ENCODE measurements around the gene INKA2.

The INKA2 gene

DNA sequence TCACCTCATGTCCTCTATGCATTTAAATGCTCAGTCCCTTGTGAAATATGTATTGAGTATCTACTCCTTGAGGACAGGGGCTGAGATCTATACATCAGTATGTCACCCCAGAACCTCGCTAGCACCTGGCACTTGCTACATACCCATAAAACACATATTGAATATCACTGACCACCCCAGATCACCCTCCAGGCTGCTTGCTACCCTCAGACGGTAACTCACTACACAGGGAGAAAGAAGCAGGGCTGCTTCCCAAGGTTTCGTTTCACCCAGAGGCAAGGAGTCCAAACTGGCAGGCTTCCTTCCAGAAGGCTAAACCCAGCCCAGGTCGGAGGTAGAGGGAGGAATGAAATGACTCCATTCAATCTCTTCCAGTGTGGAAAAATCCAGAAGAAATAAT, 8.5 kb downstream of the INKA2 start:
- no peaks in the 10 kb centered on the region for H3K36me3 ChIP-seq (ENCODE audit: control insufficient read depth, insufficient read depth, low read length, severe bottlenecking)
- H3K4me3 ChIP-seq (ENCODE audit: low read length): no peak overlapping the region
- DNase-seq (ENCODE audit: low read depth): no peak
- peaks cover 56% of the 10 kb centered on the region for H3K4me1 ChIP-seq (ENCODE audit: control insufficient read depth, insufficient read depth, low read length)
- H3K27me3 ChIP-seq (replicated peaks; ENCODE audit: control insufficient read depth, insufficient read depth, low read length): no peaks in the 10 kb centered on the region
- no peak overlapping the region for H3K9ac ChIP-seq (ENCODE audit: low read length)
- no peaks in the 10 kb centered on the region for H3K9me3 ChIP-seq (ENCODE audit: control insufficient read depth, low read length)

DNA sequence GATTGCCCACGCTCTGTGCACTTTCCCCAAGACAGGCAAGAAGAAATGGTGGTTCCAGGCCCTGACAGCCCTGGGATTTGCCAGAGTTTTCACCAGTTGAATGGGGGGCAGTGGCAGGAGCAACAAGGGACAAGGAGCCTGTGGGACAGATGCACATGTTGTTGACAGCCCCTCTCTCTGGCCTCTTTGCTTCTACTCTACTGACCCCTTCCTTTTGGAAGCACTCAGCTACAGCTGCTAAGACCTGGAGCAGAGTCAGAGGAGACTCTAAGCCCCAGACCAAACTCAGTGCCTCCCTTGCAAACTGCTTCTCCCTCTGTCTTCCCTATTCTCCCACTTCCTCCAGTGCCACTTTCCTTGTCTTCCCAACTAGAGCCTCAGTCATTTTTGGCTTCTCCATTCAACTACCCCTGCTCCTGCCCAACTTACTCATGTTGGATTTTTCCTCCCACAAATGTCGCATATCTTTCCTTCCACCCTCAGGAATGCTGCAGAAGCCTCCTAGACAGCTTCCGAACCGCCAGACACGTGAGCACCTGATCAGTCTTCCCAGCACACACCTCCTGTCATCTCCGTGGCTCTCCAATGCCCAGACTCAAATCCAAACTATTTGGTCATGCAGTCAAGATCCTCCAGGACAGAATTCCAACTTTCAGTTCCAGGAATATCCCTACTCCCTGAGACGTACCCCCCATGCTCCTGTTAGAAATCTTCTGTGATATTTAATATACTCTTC, 9.1 kb downstream of the INKA2 start:
- Histone ChIP-seq H3K9me3 (ENCODE audit: control insufficient read depth, low read length) (no peaks in the 10 kb centered on the region), H3K36me3 (ENCODE audit: control insufficient read depth, insufficient read depth, low read length, severe bottlenecking) (no peaks in the 10 kb centered on the region), H3K4me3 (ENCODE audit: low read length) (no peak overlapping the region), H3K27me3 (replicated peaks; ENCODE audit: control insufficient read depth, insufficient read depth, low read length) (no peaks in the 10 kb centered on the region), H3K4me1 (ENCODE audit: control insufficient read depth, insufficient read depth, low read length) (peaks cover 53% of the 10 kb centered on the region), H3K9ac (ENCODE audit: low read length) (no peak overlapping the region)
- DNase-seq (ENCODE audit: low read depth): no peak

DNA sequence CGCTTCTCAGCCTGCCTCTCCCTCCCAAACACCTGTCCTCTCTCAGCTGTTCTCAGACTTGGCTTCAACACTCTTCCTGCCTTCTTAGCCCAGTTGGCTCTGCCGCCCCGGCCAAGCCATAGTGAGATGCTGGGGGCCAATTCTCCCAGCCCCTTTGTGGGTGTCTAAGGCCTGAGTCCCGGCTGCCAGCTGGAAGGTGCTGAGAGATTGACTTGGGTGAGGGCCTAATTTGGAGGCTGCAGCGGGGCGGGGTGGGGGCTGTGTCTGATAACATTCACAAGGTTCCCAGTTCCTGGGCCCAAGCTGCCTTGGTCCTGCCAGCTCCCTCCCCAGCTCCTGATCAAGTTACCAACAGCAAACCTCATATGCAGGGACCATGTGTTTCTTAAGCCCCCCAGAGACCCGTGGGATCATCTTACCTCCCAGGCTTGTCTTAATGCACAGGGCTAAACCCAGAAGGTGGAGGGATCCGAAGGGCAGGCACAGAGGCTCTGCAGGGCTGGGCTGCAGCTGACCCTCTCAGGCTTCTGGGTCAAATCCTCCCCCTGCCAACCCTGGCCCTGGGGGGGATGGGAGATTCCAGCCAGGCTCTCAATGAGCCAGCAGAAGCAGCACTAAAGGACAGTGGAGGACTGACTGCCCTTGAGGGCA, 9.8 kb downstream of the INKA2 start:
- Histone ChIP-seq H3K9ac (ENCODE audit: low read length) (no peak overlapping the region), H3K9me3 (ENCODE audit: control insufficient read depth, low read length) (no peaks in the 10 kb centered on the region), H3K4me1 (ENCODE audit: control insufficient read depth, insufficient read depth, low read length) (peaks cover 49% of the 10 kb centered on the region), H3K4me3 (ENCODE audit: low read length) (no peak overlapping the region), H3K27me3 (replicated peaks; ENCODE audit: control insufficient read depth, insufficient read depth, low read length) (no peaks in the 10 kb centered on the region), H3K36me3 (ENCODE audit: control insufficient read depth, insufficient read depth, low read length, severe bottlenecking) (no peaks in the 10 kb centered on the region)
- DNase-seq (ENCODE audit: low read depth): no peak

DNA sequence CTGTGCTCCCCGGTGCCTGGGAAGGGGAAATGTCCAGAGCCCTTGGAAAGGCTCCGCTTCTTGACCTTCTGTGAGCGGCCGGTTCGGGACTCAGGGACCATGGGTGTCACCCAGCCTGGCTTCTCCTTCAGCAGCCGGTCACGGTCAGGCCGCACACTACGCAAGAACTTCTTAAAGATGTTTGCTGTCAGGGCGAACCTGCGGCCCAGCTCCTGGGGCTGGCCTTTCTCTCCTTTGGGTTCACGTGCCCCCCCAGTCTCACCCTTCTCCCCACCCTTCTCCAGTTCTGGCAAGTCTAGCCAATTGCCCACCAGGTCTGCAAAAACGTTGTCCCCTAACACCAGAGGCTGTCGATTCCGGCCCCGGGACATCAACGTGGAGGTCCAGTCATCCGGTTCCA, 12.1 kb downstream of the INKA2 start:
- H3K4me1 ChIP-seq (ENCODE audit: control insufficient read depth, insufficient read depth, low read length): peaks cover 49% of the 10 kb centered on the region
- no peaks in the 10 kb centered on the region for H3K27me3 ChIP-seq (replicated peaks; ENCODE audit: control insufficient read depth, insufficient read depth, low read length)
- no peaks in the 10 kb centered on the region for H3K9me3 ChIP-seq (ENCODE audit: control insufficient read depth, low read length)
- no peak for DNase-seq (ENCODE audit: low read depth)
- H3K9ac ChIP-seq (ENCODE audit: low read length): no peak overlapping the region
- no peak overlapping the region for H3K4me3 ChIP-seq (ENCODE audit: low read length)
- H3K36me3 ChIP-seq (ENCODE audit: control insufficient read depth, insufficient read depth, low read length, severe bottlenecking): no peaks in the 10 kb centered on the region

DNA sequence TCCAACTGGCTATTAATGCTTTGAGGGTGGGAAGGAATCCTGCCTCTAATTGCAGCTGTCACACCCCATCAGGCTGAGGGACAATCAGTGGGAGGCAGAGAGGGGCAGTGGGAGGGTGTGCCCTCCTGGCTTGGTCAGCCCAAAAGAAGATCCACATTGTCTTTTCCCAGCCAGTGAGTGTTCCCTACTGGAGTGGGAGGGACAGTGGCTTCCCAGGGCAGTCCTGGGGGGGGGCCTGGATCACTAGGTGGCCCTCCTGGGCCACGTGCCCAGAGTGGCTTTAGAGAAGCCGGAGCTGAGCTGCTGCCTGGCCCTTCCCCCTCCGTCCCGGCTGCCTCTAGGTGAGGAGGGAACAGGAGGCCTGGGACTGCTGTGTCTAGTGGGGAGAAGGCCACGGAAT, 14.0 kb downstream of the INKA2 start:
- DNase-seq (ENCODE audit: low read depth): no peak
- no peaks in the 10 kb centered on the region for H3K36me3 ChIP-seq (ENCODE audit: control insufficient read depth, insufficient read depth, low read length, severe bottlenecking)
- H3K4me3 ChIP-seq (ENCODE audit: low read length): no peak overlapping the region
- no peaks in the 10 kb centered on the region for H3K27me3 ChIP-seq (replicated peaks; ENCODE audit: control insufficient read depth, insufficient read depth, low read length)
- H3K4me1 ChIP-seq (ENCODE audit: control insufficient read depth, insufficient read depth, low read length): peaks cover 50% of the 10 kb centered on the region
- H3K9me3 ChIP-seq (ENCODE audit: control insufficient read depth, low read length): no peaks in the 10 kb centered on the region
- H3K9ac ChIP-seq (ENCODE audit: low read length): no peak overlapping the region

DNA sequence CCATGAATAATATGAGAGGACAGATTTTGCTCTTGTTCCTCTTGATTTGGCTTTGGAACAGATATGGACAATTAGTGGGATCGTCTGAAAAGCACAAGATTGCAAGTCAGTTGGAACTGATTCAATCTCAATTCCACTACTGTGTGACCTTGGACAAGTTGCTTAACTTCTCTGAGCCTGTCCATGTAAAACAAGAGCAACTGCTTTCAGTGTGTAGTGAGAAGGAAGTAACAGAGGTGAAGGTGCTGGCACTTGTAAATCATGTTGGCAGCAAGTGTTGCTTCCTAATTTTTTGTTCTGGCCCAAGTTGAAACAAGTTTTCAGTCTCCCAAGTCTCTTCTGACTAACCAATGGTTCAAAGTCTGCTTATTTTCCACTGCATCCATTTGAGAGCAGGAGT, 15.3 kb downstream of the INKA2 start:
- no peaks in the 10 kb centered on the region for H3K27me3 ChIP-seq (replicated peaks; ENCODE audit: control insufficient read depth, insufficient read depth, low read length)
- no peak overlapping the region for H3K9ac ChIP-seq (ENCODE audit: low read length)
- no peak overlapping the region for H3K4me3 ChIP-seq (ENCODE audit: low read length)
- DNase-seq (ENCODE audit: low read depth): no peak
- H3K9me3 ChIP-seq (ENCODE audit: control insufficient read depth, low read length): no peaks in the 10 kb centered on the region
- H3K4me1 ChIP-seq (ENCODE audit: control insufficient read depth, insufficient read depth, low read length): peaks cover 45% of the 10 kb centered on the region
- no peaks in the 10 kb centered on the region for H3K36me3 ChIP-seq (ENCODE audit: control insufficient read depth, insufficient read depth, low read length, severe bottlenecking)

DNA sequence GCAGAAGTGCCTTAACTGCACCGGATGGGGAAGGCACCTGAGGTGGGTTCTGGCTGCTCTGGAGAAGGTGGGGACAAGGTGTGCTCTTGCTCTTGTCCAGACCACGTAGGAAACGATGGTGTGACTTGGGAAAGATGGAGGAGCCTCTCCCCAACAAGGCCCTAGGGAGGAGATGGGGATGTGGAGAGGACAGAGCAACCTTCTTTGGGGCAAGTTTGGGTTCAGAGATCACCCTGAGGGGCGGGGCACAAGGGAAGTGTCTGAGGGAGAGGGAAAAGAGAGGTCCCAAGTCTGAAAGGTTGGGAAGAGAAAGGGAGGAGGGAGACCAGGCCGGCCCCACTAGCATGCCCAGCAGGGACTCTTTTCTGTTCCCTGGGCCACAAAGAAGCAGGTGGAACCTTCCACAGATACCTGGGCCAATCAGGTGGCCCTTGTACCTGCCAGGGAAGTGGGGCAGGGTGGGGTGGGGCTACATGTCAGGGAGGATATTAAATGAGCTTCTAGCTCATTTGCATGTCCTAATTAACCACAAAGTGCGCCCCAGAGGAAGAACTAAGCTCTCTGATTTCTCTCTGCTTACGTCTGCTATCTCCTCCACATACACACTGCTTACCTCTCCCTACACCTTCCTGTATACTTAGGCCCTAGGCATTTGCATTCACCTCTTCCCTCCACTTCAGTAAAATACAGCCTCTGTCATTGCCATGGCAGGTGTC, 15.9 kb downstream of the INKA2 start:
- no peak for DNase-seq (ENCODE audit: low read depth)
- H3K4me1 ChIP-seq (ENCODE audit: control insufficient read depth, insufficient read depth, low read length): peaks cover 45% of the 10 kb centered on the region
- H3K9ac ChIP-seq (ENCODE audit: low read length): no peak overlapping the region

GRCh38 chr1:111720977-111721786, 18.0 kb downstream of the INKA2 start:
- H3K9me3 ChIP-seq (ENCODE audit: control insufficient read depth, low read length): no peaks in the 10 kb centered on the region
- no peak overlapping the region for H3K4me3 ChIP-seq (ENCODE audit: low read length)
- no peaks in the 10 kb centered on the region for H3K36me3 ChIP-seq (ENCODE audit: control insufficient read depth, insufficient read depth, low read length, severe bottlenecking)
- no peaks in the 10 kb centered on the region for H3K27me3 ChIP-seq (replicated peaks; ENCODE audit: control insufficient read depth, insufficient read depth, low read length)
- H3K9ac ChIP-seq (ENCODE audit: low read length): no peak overlapping the region
- no peak for DNase-seq (ENCODE audit: low read depth)
- peaks cover 45% of the 10 kb centered on the region for H3K4me1 ChIP-seq (ENCODE audit: control insufficient read depth, insufficient read depth, low read length)

More for the DNA sequence above, 15.9 kb downstream of the INKA2 start:
- Histone ChIP-seq H3K27me3 (replicated peaks; ENCODE audit: control insufficient read depth, insufficient read depth, low read length) (no peaks in the 10 kb centered on the region), H3K4me3 (ENCODE audit: low read length) (no peak overlapping the region), H3K9me3 (ENCODE audit: control insufficient read depth, low read length) (no peaks in the 10 kb centered on the region), H3K36me3 (ENCODE audit: control insufficient read depth, insufficient read depth, low read length, severe bottlenecking) (no peaks in the 10 kb centered on the region)

- Histone ChIP-seq H3K9ac (ENCODE audit: low read length) (no peak overlapping the region), H3K9me3 (ENCODE audit: control insufficient read depth, low read length) (no peaks in the 10 kb centered on the region), H3K27me3 (replicated peaks; ENCODE audit: control insufficient read depth, insufficient read depth, low read length) (no peaks in the 10 kb centered on the region), H3K36me3 (ENCODE audit: control insufficient read depth, insufficient read depth, low read length, severe bottlenecking) (no peaks in the 10 kb centered on the region), H3K4me3 (ENCODE audit: low read length) (no peak overlapping the region), H3K4me1 (ENCODE audit: control insufficient read depth, insufficient read depth, low read length) (peaks cover 44% of the 10 kb centered on the region)
- DNase-seq (ENCODE audit: low read depth): no peak
Observed at GRCh38 chr1:111720274-111720976, 18.8 kb downstream of the INKA2 start.

GRCh38 chr1:111719674-111720132, 19.5 kb downstream of the INKA2 start:
- H3K9me3 ChIP-seq (ENCODE audit: control insufficient read depth, low read length): no peaks in the 10 kb centered on the region
- DNase-seq (ENCODE audit: low read depth): no peak
- H3K36me3 ChIP-seq (ENCODE audit: control insufficient read depth, insufficient read depth, low read length, severe bottlenecking): no peaks in the 10 kb centered on the region
- no peak overlapping the region for H3K4me3 ChIP-seq (ENCODE audit: low read length)
- no peak overlapping the region for H3K9ac ChIP-seq (ENCODE audit: low read length)
- no peaks in the 10 kb centered on the region for H3K27me3 ChIP-seq (replicated peaks; ENCODE audit: control insufficient read depth, insufficient read depth, low read length)
- H3K4me1 ChIP-seq (ENCODE audit: control insufficient read depth, insufficient read depth, low read length): peaks cover 39% of the 10 kb centered on the region

Data from adipocyte (in vitro differentiated cells).